IMR-90 (cell line): Measurements from ENCODE around the gene CLDN9. TPM values are rescaled to one million over a fixed set of nuclear protein-coding genes. Genes with fewer than 3 reads are reported as not detected.

Experiments
- FOS ChIP-seq: fragments of 150-350 bp; IDR thresholded peaks from 2 replicates; pipeline ENCODE4 v1.6.1; 2016; ENCODE audit warnings: low read depth, low read length
- POLR2A ChIP-seq: IDR thresholded peaks from 2 replicates; pipeline ENCODE4 v1.6.1; 2012; ENCODE audit warnings: mild to moderate bottlenecking, low read depth, low read length
- RAD21 ChIP-seq: IDR thresholded peaks from 2 replicates; pipeline ENCODE4 v1.6.1; 2012; ENCODE audit warnings: low read length, improper control_type of control experiment
- polyA plus RNA-seq, 3 experiments: library from polyadenylated mRNA; depleted of rRNA; stranded (reverse); fragments of >200 nt; gene quantifications; 2 replicates each; pipeline ENCODE4 v1.2.3, GENCODE V29; 2012; ENCODE audit warnings: low replicate concordance in 1 of 3
- total RNA-seq: library from RNA; depleted of rRNA; stranded (reverse); fragments of >200 nt; gene quantifications from 2 replicates; pipeline ENCODE4 v1.2.3, GENCODE V29; 2012

Gene CLDN9
- total and polyA plus RNA-seq, 2 of the 4 experiments (the other 2 are of a cell fraction) = 0.05 TPM; not detected in 1

DNA sequence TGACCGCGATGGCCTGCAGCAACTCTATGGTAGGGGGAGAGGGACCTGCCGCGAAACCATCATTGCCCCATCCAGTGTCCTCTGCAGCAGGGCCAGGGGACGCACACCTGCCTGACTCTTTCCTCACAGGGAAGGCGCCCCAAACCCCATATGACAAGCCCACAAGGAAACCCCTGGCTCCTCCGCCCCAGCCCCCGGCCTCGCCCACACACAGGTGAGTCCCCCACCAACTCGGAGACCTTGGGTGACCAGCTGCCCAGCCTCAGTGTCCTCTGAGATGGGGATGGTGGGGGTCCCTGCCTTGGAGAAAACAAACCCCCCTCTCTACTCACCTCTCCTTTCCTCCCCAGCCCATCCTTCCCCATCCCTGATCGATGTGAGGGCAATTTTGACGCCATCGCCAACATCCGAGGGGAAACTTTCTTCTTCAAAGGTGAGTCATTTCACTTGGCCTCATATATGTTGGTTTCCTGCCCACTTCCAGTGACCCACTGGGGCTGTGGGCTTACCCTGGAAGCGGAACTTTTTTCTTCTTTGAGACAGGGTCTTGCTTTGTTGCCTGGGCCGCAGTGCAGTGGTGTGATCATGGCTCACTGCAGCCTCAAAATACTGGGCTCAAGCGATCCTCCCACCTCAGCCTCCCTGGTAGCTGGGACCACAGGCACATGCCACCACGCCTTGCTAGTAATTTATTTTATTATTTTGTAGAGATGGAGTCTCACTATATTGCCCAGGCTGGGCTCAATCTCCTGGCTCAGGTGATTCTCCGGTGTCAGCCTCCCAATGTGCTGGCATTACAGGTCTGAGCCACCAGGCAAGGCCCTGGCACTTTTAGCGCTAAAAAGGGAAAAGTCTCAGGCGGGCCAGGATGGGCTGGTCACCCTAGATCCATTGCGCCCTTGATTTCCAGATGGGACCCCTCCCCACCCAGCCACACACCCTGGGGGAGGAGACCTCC lies 44.7 kb downstream of the CLDN9 start (continued):
- TF ChIP-seq FOS (no peak), POLR2A (no peak), RAD21 (no peak)
